ENCODE results near the gene TLR5.

DNA sequence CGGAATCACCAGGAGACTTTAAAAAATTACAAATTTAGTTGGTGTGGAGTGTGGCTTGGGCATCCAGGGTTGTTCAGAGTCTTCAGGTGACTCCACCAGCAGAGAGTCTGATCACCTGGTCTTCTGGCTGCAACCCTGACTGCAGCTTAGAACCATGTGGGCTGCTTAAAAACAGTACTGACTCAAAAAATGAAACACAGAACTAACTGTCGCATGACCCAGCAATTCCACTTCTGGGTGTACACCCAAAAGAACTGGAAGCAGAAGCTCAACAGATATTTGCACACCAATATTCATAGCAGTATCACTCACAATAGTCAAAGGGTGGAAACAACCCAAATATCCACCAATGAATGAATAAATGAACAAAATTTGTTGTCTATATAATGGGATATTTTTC lies 17.3 kb downstream of the TLR5 start:
- TF ChIP-seq, protein P1, sequence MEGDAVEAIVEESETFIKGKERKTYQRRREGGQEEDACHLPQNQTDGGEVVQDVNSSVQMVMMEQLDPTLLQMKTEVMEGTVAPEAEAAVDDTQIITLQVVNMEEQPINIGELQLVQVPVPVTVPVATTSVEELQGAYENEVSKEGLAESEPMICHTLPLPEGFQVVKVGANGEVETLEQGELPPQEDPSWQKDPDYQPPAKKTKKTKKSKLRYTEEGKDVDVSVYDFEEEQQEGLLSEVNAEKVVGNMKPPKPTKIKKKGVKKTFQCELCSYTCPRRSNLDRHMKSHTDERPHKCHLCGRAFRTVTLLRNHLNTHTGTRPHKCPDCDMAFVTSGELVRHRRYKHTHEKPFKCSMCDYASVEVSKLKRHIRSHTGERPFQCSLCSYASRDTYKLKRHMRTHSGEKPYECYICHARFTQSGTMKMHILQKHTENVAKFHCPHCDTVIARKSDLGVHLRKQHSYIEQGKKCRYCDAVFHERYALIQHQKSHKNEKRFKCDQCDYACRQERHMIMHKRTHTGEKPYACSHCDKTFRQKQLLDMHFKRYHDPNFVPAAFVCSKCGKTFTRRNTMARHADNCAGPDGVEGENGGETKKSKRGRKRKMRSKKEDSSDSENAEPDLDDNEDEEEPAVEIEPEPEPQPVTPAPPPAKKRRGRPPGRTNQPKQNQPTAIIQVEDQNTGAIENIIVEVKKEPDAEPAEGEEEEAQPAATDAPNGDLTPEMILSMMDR (IDR thresholded peaks at IDR 0.05) = no peak
- TF ChIP-seq POLR2A (IDR thresholded peaks at IDR 0.05) (no peak), POLR2AphosphoS5 (IDR thresholded peaks at IDR 0.05) (no peak)
